ENCODE measurements around the gene ASIC1. TPM values are rescaled to one million over a fixed set of nuclear protein-coding genes. Genes with fewer than 3 reads are reported as not detected.

ASIC1 gene
- polyA plus RNA-seq, 1 experiment = 7.0 TPM

DNA sequence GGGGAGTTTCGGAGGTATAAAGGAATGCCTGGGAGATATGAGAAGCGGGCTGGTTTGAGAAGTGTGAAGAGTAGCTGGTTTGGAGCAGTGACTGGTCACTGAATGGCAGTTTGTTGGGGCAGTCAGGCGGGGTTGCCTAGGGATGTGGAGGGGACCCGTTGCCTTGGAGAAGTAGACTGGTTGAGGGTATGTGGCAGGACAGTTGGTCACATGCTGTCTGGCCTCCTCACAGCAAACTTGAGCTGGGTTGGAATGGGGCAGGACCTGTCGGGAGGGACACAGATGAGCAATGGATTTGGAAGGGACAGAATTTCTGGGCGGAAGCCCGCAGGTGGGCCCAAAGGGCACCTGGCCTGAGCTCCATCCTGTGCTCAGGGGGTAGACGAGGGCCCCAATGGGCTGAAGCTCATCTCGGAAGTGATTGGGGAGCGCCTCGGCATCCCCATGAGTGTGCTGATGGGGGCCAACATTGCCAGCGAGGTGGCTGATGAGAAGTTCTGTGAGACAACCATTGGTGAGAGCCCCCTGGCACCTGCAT is 48.6 kb downstream of the ASIC1 start:
- POLR2A ChIA-PET = no interaction called here
- no peak for DNase-seq (ENCODE audit: low read depth)
- CTCF ChIA-PET = interaction anchor here (0.7 to 1.9 kb wide), 3 partner anchors 17 to 206 kb away, joined by 3 to 4 read pairs (median 3); partner anchors contain the start of gene SMARCD1

DNA sequence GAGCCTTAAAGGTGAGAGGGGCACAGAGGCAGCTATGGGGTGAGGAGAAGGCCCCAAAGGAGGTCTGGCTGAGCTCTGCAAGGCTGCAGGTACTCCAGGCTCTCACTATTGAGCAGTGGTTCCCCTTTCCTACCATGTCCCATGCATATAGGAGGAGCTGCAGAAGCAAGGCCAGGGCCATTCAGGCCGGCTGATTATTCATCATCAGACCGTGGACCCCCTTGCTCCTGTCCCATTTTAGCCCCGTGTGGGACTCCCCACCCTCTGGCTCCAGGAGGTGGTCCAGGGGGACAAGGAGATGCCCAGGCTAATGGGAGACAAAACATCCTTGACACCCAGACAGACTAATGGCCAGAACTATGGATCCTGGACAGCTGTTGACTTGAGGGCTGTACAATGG is 49.5 kb downstream of the ASIC1 start:
- CTCF ChIA-PET = interaction anchor here (0.9 to 1.2 kb wide), 2 partner anchors 19 to 63 kb away, joined by 3 read pairs; no protein-coding TSS in a partner anchor
- no peak for TF ChIP-seq CTCF (IDR thresholded peaks at IDR 0.05; ENCODE audit: insufficient read depth, low read depth, low read length)
- DNase-seq (ENCODE audit: low read depth) = no peak
- H3K4me3 ChIP-seq (ENCODE audit: low read depth, low read length) = no peak overlapping the region
- H3K36me3 ChIP-seq (ENCODE audit: control insufficient read depth, insufficient read depth, low read length) = 0 out of 2 replicates have a peak, but pooled peaks cover 1% of the 10 kb centered on the region
- POLR2A ChIA-PET = no interaction called here
- H3K27me3 ChIP-seq (ENCODE audit: control insufficient read depth, insufficient read depth, low read length) = no peaks in the 10 kb centered on the region

More for the DNA sequence above, 48.6 kb downstream of the ASIC1 start:
- Histone ChIP-seq H3K36me3 (ENCODE audit: control insufficient read depth, insufficient read depth, low read length) (0 out of 2 replicates have a peak, but pooled peaks cover 1% of the 10 kb centered on the region), H3K4me3 (ENCODE audit: low read depth, low read length) (no peak overlapping the region), H3K27me3 (ENCODE audit: control insufficient read depth, insufficient read depth, low read length) (no peaks in the 10 kb centered on the region)
- no peak for TF ChIP-seq CTCF (IDR thresholded peaks at IDR 0.05; ENCODE audit: insufficient read depth, low read depth, low read length)

- no peaks in the 10 kb centered on the region for H3K27me3 ChIP-seq (ENCODE audit: control insufficient read depth, insufficient read depth, low read length)
- H3K36me3 ChIP-seq (ENCODE audit: control insufficient read depth, insufficient read depth, low read length) = no peaks in the 10 kb centered on the region
- no peak for TF ChIP-seq CTCF (IDR thresholded peaks at IDR 0.05; ENCODE audit: insufficient read depth, low read depth, low read length)
- H3K4me3 ChIP-seq (ENCODE audit: low read depth, low read length) = no peak overlapping the region
- ChIA-PET CTCF (interaction anchor here (0.6 to 5.2 kb wide), 6 partner anchors 18 to 233 kb away, joined by 3 to 58 read pairs (median 4); no protein-coding TSS in a partner anchor), POLR2A (no interaction called here)
- DNase-seq (ENCODE audit: low read depth) = no peak
Observed at GRCh38 chr12:50107416-50108268, 50.2 kb downstream of the ASIC1 start.

GRCh38 chr12:50109319-50109718 is 51.9 kb downstream of the ASIC1 start:
- Histone ChIP-seq H3K27me3 (ENCODE audit: control insufficient read depth, insufficient read depth, low read length) (no peaks in the 10 kb centered on the region), H3K4me3 (ENCODE audit: low read depth, low read length) (no peak overlapping the region), H3K36me3 (ENCODE audit: control insufficient read depth, insufficient read depth, low read length) (no peaks in the 10 kb centered on the region)
- POLR2A ChIA-PET = no interaction called here
- no peak for TF ChIP-seq CTCF (IDR thresholded peaks at IDR 0.05; ENCODE audit: insufficient read depth, low read depth, low read length)
- CTCF ChIA-PET = interaction anchor here (1.1 to 5.2 kb wide), 6 partner anchors 7 to 205 kb away, joined by 4 to 62 read pairs (median 30); partner anchors contain the start of gene GPD1
- DNase-seq (ENCODE audit: low read depth) = no peak
